NCI-H82 treated with DMSO at 0.1 percent for 48 hours (cell line): ENCODE measurements around the gene RPA3.

Experiments
- DNase-seq: peaks from one replicate; lab custom pipeline; 2025; ENCODE audit not compliant: unreplicated experiment; lab: John Stamatoyannopoulos, UW

RPA3 gene

DNA sequence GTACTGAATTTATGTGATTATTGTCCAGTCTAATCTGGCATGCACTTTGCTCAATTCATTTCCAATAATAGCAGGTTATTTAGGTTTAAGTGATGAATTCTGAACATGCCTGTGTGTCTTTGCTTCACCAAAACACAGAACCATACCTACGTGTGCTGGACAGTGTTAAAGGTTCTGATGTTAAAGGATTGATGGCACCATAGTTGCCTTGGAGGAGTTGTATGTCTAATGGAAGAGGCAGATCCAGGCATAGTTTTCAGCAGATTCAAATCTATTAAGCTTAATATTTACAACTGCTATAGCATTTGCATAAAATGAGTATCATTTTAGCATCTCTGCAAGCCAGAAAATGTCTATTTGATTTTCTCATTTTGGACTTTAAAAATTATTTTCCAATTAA, 105.9 kb downstream of the RPA3 start:
- DNase-seq: no peak

DNA sequence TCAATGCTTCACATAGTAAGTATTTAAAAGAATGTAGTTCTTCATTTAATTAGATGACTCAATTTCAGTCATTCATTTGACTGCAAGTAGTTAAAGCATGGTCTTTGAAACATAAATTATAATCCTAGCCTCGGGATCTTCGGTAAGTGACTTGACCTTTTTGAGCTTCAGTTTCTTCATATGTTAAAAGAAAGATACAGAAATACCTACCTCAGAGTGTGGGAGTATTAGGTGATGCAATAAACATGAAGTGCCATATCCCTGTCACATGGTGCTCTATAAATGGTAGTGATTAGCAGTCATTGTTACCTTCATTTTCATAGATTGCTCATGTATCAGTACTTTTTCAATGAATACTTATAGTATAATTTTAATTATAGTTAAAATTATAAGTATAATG, 109.1 kb downstream of the RPA3 start:
- DNase-seq: no peak

DNA sequence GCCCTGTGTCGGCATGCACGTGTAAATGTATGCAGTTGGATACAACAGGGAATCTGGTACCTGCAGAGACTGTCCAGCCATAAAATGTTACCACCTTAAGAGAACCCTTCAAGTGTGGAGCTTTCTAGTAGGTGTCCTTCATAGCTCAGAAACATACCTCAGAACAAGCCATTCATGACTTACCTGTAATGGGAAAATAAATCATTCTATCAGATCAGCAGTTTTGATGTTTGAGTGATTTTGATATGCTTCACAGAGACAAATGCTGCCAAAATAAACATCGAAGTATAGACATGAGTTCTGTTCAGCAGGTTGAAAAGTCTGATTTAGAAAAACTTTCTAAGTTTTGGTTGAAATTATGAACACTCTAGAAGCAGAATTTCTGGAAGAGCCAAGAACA, 111.4 kb downstream of the RPA3 start:
- no peak for DNase-seq

DNA sequence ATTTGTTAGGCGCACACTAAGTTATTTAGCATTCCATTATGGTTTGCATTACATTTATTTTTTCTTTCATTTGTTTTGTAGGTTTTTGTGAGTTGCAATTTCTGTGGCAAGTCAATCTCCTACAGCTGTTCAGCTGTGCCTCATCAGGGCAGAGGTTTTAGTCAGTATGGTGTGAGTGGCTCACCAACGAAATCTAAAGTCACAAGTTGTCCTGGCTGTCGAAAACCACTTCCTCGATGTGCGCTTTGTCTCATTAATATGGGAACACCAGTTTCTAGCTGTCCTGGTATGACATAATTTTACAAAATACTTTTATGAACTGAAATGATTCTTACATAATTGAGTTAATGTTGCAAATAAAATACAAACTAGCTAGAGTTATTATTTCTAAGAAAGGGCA, 122.2 kb downstream of the RPA3 start:
- no peak for DNase-seq

DNA sequence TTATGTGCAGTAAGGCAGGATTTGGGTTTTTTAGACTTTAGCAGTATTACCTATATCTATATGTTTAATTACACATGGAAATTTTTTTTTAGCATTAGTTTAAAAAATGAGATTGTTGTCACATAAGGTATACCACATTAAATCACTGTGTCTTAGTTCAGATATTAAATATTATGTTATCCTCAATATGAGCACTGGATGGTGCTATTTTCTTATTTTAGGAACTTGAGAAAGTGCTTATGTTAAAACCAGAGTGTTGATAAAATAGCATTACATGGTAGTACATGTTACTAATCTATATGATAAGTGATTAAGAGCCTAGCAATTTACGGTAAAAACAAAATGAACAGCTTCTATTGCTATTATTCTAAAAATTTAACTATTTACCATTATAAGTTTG, 123.0 kb downstream of the RPA3 start:
- no peak for DNase-seq
